Activated naive CD4-positive, alpha-beta T cell treated with anti-CD3 and anti-CD28 coated beads, Interleukin-2, amount 50 U/mL, for 16 hours (primary cell): ENCODE results near the gene ZEB2.

ENCODE experiments used
- DNase-seq: peaks from one replicate; pipeline ENCODE4 v3.0.0-alpha.2; 2020

The ZEB2 gene

DNA sequence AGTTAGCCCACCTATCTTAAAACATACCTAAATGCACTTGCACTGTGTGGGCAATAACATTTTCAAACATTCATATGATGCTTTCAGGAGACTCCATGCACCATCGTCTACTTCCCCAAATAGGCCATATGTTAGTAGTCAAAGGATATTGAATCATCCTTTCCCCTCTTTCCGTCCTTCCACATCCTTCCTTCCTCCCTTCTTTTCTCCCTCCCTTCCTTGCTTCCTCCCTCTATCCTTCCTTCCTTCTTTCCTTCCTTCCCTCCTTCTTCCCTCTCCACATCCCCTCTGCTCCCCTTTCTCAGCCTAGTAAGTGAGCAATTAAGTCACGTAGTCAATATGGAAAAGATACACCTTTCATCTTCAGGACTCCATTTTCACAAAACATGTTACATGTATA, 73.8 kb downstream of the ZEB2 start:
- DNase-seq, result no peak

- no peak for DNase-seq
Measured at GRCh38 chr2:144445196-144445595, 74.7 kb downstream of the ZEB2 start.

- DNase-seq, result no peak
Measured at GRCh38 chr2:144443837-144444817, 75.8 kb downstream of the ZEB2 start.

DNA sequence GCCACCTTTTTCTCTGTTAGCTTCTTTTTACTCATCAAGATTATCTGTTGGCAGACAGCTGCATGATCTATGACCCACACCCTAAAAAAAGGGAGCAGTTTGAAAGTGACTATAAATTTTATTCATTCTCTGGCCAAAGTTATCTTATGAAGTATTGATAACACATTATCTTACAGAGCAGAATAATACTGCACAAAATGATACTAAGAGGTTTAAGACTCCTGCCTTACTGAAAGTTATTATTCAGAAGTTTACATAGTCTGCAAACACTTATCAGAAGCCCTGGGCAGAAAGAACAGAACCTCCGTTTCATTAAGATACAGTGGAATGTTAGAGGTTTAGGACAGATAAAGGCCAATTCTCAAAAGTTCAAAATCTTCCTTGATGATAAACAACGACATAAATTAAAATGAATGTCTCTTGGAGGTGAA, 78.2 kb downstream of the ZEB2 start:
- no peak for DNase-seq

DNA sequence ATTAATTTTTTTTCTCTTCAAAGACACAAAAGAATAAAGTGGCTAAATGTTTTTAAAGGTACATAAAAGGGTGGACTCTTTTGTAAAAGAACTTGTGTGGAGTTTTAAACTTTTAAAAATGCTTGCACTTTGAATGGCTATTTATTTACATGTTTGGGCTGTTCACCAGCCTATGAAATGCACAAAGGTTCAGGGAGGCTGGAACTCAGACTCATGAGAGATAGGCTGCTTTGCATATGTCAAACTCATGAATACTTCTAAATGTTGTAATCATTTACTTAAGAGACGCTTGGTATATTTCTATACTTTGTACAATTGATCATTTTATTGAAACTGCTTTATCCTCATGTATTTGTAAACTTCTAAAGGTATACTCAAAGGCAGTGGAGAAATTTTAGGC, 79.9 kb downstream of the ZEB2 start:
- no peak for DNase-seq

- no peak for DNase-seq
Measured at GRCh38 chr2:144438801-144439631, 80.9 kb downstream of the ZEB2 start.

GRCh38 chr2:144437636-144438035, 82.3 kb downstream of the ZEB2 start:
- DNase-seq, result no peak

- no peak for DNase-seq
Measured at GRCh38 chr2:144434425-144435222, 85.3 kb downstream of the ZEB2 start.

DNA sequence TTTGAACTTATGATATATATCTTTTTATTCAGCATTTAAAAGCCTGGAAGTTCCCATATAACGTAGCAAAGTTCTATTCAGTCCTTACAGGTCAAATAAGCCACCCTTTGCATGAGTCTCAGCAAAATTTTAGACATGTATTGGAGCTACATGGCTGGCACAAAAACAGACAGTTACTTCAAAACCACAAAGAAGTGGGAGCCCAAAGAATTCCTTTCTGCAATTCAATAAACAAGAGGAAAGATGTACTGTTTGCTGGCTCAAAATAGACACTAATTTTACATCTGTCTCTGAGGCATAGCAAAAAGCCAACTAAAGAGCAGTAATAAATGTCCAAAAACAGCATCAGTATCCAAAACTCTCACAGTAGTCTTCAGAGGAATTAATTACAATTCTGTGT, 87.0 kb downstream of the ZEB2 start:
- DNase-seq, result no peak

DNA sequence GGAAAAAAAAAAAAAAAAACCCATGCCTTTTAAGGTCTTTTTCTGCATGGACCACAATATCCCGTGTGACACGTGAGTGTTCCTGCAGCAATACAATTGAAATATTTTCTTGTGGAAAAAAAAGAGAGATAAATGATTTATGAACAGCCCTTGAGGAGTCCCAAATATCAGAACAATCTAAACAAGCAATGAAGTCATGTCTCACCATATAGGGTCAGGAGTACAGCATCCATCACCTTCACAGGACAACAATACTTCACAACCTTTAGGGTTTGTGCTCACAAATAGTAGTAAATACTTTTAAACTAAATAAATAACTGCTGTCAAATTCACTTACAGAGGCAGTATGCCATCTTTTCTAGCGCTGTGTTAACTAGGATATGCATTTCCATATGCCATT, 87.9 kb downstream of the ZEB2 start:
- DNase-seq, result no peak

GRCh38 chr2:144431392-144431783, 88.5 kb downstream of the ZEB2 start:
- no peak for DNase-seq

GRCh38 chr2:144430722-144431391, 89.1 kb downstream of the ZEB2 start:
- no peak for DNase-seq

DNA sequence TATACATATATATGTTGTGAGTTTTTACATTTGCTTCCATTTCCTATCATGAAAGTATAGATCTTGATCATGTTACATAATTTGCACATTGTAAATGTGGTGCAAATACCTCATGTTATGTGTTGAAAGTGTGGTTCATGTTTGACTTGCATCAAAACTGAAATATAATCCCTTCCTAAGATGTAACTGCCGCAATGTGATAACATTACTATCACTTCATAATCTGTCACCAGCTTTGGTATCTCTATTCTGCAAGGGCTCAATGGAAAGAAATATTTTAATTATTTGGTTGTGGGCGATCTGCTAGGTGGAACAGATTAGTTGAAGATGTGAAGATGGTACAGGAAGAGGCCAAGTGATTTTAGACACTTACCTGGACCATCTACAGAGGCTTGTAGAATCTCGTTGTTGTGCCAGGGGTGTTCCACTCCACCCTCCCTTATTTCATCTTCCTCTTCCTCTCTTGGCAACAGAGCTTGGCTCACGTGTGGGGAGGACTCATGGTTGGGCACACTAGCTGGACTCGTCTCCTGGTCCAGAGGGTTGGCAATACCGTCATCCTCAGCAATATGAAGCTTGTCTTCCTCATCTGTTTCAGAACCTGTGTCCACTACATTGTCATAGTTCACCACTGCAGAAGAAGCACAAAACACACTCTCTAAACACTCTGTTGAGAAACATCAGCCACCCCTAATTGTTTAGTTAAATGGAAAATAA, 90.4 kb downstream of the ZEB2 start:
- DNase-seq, result no peak

GRCh38 chr2:144426981-144427479, 92.9 kb downstream of the ZEB2 start:
- DNase-seq, result no peak

DNA sequence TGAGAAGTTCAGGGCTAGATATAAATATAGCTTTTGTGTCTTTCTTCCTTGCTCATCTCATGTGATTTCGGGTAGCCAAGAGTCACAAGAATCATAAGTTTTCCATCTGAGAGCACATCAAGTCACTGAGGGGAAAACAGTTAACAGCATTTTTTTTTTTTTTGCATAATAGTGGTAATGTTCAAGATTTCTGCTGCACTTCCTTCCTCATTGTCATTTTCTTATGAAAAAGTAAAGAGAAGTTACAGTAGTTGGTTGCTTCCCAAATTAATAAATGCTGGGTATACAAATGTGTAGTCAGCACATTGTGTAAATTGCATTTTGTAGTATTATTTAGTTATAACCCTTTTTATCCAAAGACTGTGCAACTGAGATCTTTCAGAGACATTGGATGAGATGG, 93.6 kb downstream of the ZEB2 start:
- DNase-seq, result no peak

GRCh38 chr2:144424559-144425240, 95.2 kb downstream of the ZEB2 start:
- DNase-seq, result no peak

- DNase-seq, result no peak
Measured at GRCh38 chr2:144421606-144422510, 98.1 kb downstream of the ZEB2 start.

GRCh38 chr2:144419218-144419617, 100.7 kb downstream of the ZEB2 start:
- DNase-seq, result no peak

DNA sequence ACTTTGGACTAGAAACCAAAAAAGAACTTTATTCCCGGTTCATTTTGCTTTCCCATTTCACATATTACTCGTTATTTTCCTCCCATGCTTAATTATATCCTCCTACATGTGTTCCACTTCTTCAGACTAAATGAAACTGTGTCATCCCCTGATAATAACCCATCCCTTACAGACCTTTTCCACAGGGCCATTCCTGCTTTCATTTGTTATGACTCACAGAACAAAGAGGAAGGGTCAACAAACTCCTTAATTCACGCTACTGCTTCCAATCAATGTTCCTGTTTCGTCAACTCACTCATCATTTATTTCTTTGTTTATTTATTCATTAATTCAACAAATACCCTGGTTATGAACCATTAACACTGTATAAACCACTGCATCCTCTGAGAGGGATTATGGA, 104.5 kb downstream of the ZEB2 start:
- DNase-seq, result no peak

DNA sequence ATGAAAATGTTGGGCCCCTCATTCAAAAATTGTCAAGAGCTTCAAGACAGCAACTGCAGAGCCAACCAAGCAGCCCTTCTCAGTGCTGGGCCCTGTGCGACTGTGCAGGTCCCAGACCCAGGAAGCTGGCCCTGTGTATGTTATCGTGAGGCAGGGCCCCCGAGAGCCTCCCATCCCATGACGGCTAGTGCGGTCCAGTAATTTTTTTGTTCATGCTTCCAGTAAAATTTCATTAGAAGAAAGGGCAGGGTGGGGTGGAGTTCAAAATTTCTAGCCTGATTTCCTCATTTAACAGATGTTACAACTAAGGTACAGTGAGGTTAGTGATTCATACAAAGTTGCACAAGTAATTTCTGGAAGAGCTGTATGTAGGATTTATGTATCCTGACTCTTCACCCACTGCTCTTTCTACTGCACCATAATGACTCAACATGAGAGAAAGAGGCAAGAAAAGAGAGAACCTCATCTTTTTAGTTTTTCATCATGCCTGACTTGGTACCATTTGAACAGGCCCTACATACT, 105.5 kb downstream of the ZEB2 start:
- no peak for DNase-seq
